D721Med (cell line): ENCODE data around the gene REEP6.

Source experiments
- DNase-seq: peaks from one replicate; pipeline ENCODE4 v3.0.0; 2011; ENCODE audit warnings: low spot score; ENCODE audit not compliant: insufficient read length
- FAIRE-seq: peaks from 2 replicates; lab custom pipeline; 2011; peaks lifted over from hg19 to GRCh38; lab: Jason Lieb, UNC
- TF ChIP-seq, protein P1 (sequence below): IDR thresholded peaks from 2 replicates; pipeline ENCODE4 v1.5.1; 2012; ENCODE audit warnings: mild to moderate bottlenecking, control low read depth; ENCODE audit not compliant: insufficient read depth; ENCODE audit errors: missing control alignments

Gene REEP6

GRCh38 chr19:1521636-1522035 lies 30.7 kb downstream of the REEP6 start:
- DNase-seq, result no peak
- TF ChIP-seq, protein P1, sequence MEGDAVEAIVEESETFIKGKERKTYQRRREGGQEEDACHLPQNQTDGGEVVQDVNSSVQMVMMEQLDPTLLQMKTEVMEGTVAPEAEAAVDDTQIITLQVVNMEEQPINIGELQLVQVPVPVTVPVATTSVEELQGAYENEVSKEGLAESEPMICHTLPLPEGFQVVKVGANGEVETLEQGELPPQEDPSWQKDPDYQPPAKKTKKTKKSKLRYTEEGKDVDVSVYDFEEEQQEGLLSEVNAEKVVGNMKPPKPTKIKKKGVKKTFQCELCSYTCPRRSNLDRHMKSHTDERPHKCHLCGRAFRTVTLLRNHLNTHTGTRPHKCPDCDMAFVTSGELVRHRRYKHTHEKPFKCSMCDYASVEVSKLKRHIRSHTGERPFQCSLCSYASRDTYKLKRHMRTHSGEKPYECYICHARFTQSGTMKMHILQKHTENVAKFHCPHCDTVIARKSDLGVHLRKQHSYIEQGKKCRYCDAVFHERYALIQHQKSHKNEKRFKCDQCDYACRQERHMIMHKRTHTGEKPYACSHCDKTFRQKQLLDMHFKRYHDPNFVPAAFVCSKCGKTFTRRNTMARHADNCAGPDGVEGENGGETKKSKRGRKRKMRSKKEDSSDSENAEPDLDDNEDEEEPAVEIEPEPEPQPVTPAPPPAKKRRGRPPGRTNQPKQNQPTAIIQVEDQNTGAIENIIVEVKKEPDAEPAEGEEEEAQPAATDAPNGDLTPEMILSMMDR, result no peak
- no peak for FAIRE-seq

GRCh38 chr19:1522061-1522460 lies 31.1 kb downstream of the REEP6 start:
- no peak for DNase-seq
- no peak for FAIRE-seq
- TF ChIP-seq, protein P1, result no peak

DNA sequence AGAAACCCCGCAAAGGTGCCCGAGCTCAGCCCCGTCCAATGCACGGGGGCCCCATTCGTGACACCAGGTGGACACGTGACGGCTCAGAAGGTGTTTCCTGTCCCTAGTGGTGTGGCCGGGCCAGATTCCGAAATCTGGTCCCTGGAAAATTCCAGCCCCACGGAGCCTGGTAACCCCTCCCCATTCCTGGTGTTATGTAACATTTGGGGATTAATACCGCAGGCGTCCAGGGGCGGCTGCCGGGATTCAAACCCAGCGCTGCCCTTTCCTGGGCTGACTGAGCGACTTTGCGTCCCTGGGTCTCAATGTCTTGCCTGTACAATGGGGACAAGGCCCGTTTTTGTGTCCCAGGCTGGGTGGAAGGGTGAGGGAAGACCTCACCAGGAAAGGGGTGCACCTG lies 31.9 kb downstream of the REEP6 start:
- TF ChIP-seq, protein P1, result no peak
- DNase-seq (no peak), FAIRE-seq (no peak)

DNA sequence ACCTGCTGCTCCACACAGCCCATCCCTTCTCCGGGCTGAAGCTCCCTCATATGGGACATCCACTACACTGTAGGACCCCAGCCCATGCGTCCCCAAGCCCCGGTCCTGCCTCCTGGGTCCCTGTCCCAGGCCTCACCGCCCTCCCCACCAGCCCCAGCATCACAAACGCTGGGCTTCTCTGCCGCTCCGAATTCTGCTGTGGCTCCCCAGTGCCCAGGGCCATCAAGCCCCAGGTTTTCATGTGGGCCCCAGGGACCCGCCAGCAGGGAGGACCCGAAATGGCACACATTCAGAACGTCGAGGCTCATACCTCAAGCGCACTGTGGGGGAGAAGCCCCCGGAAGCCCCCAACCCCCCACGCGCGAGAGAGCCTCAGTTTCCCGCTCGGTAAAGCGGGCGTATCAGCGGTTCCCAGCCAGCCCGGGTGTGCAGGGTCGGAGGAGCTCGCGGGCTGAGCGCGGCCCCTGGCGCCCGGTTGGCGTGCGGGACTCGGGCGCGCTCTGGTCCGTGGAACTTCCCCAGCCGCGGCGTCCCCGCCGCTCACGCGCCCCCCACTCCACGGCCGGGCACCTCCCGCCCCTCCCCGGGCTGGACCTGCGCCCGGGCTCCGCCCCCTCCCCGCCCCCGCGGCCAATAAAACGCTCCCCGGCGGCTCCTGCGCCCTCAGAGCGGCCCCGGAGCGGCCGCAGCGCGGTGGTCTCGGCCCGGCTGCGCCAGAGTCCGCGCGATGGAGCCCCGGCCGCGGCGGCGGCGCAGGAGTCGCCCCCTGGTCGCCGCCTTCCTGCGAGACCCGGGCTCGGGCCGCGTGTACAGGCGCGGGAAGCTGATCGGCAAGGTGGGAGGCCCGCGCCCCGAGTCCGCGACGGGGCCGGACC lies 32.7 kb downstream of the REEP6 start, which contains the start of gene PLK5:
TSS of gene PLK5 (plus strand) at position 666 of the 875 bp plus-strand sequence. CDS start 2,920 bp downstream, outside the sequence.
- TF ChIP-seq, protein P1, result no peak
- no peak for FAIRE-seq
- no peak for DNase-seq

DNA sequence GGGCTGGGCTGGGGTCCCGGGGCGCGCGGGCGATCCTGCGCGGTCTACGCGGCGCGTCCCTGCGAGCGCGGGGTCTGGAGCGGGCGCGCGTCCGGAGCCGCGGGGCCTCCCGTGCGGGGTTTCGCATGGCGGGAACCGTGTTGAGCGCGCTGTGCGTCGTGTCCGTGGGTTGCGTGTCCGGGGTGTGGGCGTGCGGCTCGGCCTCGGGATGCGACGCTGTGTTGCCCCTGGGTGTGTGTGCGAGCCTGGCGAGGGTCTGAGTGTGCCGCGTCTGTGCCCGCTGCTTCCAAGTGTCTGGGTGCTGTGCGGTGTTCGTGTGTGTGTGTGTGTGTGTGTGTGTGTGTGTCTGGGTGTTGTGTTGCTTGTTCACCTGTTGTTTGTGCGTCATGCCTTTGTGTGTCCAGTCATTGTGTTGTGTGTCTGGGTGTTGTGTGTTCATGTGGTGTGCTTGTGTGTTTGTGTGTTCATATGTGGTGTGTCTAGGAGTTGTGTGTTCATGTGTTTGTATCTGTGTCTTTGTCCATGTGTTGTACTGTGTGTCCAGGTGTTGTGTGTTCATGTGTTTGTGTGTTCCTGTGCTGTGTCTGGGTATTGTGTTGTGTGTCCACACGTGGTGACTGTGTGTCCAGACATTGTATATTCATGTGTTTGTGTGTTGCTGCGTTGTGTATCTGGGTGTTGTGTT lies 33.4 kb downstream of the REEP6 start:
- DNase-seq (no peak), FAIRE-seq (no peak)
- TF ChIP-seq, protein P1, result no peak

GRCh38 chr19:1524972-1525325 lies 34.0 kb downstream of the REEP6 start:
- TF ChIP-seq, protein P1, result no peak
- DNase-seq (no peak), FAIRE-seq (no peak)
